ENCODE results near the gene PDE11A.

DNA sequence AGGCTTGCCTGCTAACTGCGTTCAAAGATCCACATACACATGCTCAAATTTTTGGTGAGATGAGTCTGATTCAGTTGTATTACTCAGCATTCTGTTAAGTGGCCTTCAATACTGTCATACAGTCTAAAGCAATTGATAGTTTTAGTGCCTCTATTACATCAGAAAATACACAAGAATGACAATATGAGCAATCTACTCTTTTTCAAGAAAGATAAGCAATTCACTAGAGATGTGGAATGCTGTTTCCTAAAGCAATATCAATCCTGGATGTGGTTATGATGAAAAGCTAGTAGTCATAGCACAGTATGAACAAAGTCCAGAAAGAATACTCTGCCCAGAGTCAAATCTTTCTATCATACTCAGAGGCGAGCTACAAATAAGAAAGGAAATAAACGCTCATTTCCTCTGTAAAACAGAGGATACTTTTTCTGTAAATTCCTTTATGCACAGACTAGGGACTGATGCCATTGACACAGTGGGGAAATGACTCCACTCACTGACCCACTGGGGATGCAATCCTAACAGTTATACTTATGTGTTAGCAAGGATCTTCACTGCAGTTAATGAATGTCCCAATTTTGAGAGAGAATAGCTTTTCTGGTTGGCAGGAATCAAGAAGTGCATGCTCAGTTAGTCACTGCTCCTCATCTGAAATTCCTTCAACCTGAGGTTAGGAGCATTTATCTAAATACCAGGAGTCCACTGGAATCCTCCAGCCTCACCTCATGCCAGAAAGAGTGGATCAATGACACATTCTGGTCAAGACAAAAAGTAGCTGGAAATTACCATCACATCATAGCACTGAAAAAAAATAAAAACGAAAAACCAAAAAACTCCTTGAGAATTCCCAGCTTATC lies 83.3 kb downstream of the PDE11A start:
- TF ChIP-seq EP300 (IDR thresholded peaks at IDR 0.05) (no peak), POLR2A (IDR thresholded peaks at IDR 0.05) (no peak)
- TF ChIP-seq, protein P1, sequence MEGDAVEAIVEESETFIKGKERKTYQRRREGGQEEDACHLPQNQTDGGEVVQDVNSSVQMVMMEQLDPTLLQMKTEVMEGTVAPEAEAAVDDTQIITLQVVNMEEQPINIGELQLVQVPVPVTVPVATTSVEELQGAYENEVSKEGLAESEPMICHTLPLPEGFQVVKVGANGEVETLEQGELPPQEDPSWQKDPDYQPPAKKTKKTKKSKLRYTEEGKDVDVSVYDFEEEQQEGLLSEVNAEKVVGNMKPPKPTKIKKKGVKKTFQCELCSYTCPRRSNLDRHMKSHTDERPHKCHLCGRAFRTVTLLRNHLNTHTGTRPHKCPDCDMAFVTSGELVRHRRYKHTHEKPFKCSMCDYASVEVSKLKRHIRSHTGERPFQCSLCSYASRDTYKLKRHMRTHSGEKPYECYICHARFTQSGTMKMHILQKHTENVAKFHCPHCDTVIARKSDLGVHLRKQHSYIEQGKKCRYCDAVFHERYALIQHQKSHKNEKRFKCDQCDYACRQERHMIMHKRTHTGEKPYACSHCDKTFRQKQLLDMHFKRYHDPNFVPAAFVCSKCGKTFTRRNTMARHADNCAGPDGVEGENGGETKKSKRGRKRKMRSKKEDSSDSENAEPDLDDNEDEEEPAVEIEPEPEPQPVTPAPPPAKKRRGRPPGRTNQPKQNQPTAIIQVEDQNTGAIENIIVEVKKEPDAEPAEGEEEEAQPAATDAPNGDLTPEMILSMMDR (IDR thresholded peaks at IDR 0.05): no peak
